ENCODE measurements around the gene AQP9. TPM values are rescaled to one million over a fixed set of nuclear protein-coding genes. Genes with fewer than 3 reads are reported as not detected.

The AQP9 gene
- total RNA-seq, 2 donors from 2014 or later: 0.26 to 1.6 TPM

GRCh38 chr15:58137686-58138085 lies 495 bp upstream of the AQP9 start:
- Histone ChIP-seq H3K4me3 (no peak overlapping the region), H3K9me3 (no peaks in the 10 kb centered on the region), H3K27ac (no peak overlapping the region), H3K4me1 (no peaks in the 10 kb centered on the region), H3K36me3 (replicated peaks in 1 of 2; ENCODE audit: insufficient read depth in 1 of 2, low read depth in 2 of 2) (no peaks in the 10 kb centered on the region), H3K27me3 (no peaks in the 10 kb centered on the region)
- TF ChIP-seq POLR2A (IDR thresholded peaks at IDR 0.05): no peak
- no peak for TF ChIP-seq CTCF (IDR thresholded peaks at IDR 0.05)
- DNase-seq (no peak), ATAC-seq (no peak)
- intact Hi-C loops (cut with DNase I): no loop called here
- 81 to 93% methylated on average over 1 of the region's 1 CpG for WGBS, 2 donors

GRCh38 chr15:58139276-58139988 lies 1.3 kb downstream of the AQP9 start:
- H3K9me3 ChIP-seq: no peaks in the 10 kb centered on the region
- intact Hi-C loops (cut with DNase I): no loop called here
- no peaks in the 10 kb centered on the region for H3K36me3 ChIP-seq (replicated peaks in 1 of 2; ENCODE audit: insufficient read depth in 1 of 2, low read depth in 2 of 2)
- ATAC-seq (no peak), DNase-seq (peak in 1 of 4 donors; percentile 16)
- TF ChIP-seq CTCF (IDR thresholded peaks at IDR 0.05): no peak
- TF ChIP-seq POLR2A (IDR thresholded peaks at IDR 0.05): no peak
- no peaks in the 10 kb centered on the region for H3K4me1 ChIP-seq
- no peaks in the 10 kb centered on the region for H3K27me3 ChIP-seq
- peak overlapping the region in 1 of 4 donors; percentile 55 for H3K27ac ChIP-seq
- H3K4me3 ChIP-seq: no peak overlapping the region
- WGBS, 2 donors: 55 to 57% methylated on average over 5 of the region's 5 CpGs

- Histone ChIP-seq H3K9me3 (no peaks in the 10 kb centered on the region), H3K4me1 (no peaks in the 10 kb centered on the region), H3K27ac (peak overlapping the region in 1 of 4 donors; percentile 55), H3K36me3 (replicated peaks in 1 of 2; ENCODE audit: insufficient read depth in 1 of 2, low read depth in 2 of 2) (no peaks in the 10 kb centered on the region), H3K4me3 (no peak overlapping the region), H3K27me3 (no peaks in the 10 kb centered on the region)
- intact Hi-C loops (cut with DNase I): no loop called here
- ATAC-seq (no peak), DNase-seq (peak in 1 of 4 donors; percentile 12)
- TF ChIP-seq POLR2A (IDR thresholded peaks at IDR 0.05) (peak in 1 of 3 donors; percentile 12), CTCF (IDR thresholded peaks at IDR 0.05) (no peak)
- 61 to 65% methylated on average over 3 of the region's 3 CpGs for WGBS, 2 donors
Measured at GRCh38 chr15:58139989-58140522, 1.9 kb downstream of the AQP9 start.

- Histone ChIP-seq H3K4me3 (no peak overlapping the region), H3K36me3 (replicated peaks in 1 of 2; ENCODE audit: insufficient read depth in 1 of 2, low read depth in 2 of 2) (no peaks in the 10 kb centered on the region), H3K9me3 (no peaks in the 10 kb centered on the region), H3K4me1 (no peaks in the 10 kb centered on the region), H3K27me3 (no peaks in the 10 kb centered on the region), H3K27ac (no peak overlapping the region)
- peak in 1 of 4 donors; percentile 5 for DNase-seq
- intact Hi-C loops (cut with DNase I): no loop called here
- no peak for TF ChIP-seq CTCF (IDR thresholded peaks at IDR 0.05)
- no peak for ATAC-seq
- WGBS, 2 donors: 56 to 67% methylated on average over 6 of the region's 6 CpGs
Measured at GRCh38 chr15:58141894-58142293, 3.7 kb downstream of the AQP9 start.

Data from body of pancreas (tissue), 4 donors.